ENCODE measurements around the gene FATE1. TPM values are rescaled to one million over a fixed set of nuclear protein-coding genes. Genes with fewer than 3 reads are reported as not detected.

FATE1 gene
- total and polyA plus RNA-seq, 2 of the 13 experiments (the other 11 are each of a cell fraction or from before 2014, with no cell fraction given), result not detected

- TF ChIP-seq KLF15 (CRISPR knock-in tag; IDR thresholded peaks at IDR 0.05; ENCODE audit: borderline replicate concordance) (no peak), SKI (IDR thresholded peaks at IDR 0.05; ENCODE audit: partially characterized antibody) (no peak), ZNF33B (CRISPR knock-in tag; IDR thresholded peaks at IDR 0.05) (no peak)
- no peaks in the 10 kb centered on the region for H3K79me2 ChIP-seq (ENCODE audit: insufficient read depth, low read length)
- no peaks in the 10 kb centered on the region for H3K36me3 ChIP-seq (replicated peaks in 1 of 2; ENCODE audit: control insufficient read depth in 1 of 2, insufficient read depth in 2 of 2, low read length in 2 of 2)
- POLR2A ChIA-PET, result no interaction called here
- FAIRE-seq (no peak), ATAC-seq (no peak), DNase-seq (ENCODE audit: low spot score) (no peak)
- in situ Hi-C loops (cut with HindIII; ENCODE audit: extremely low pct_ligation_motif_present, low pct_unique_long_range_greater_than_20kb) (loop anchor here (5.0 to 25.0 kb wide), 2 partner anchors 168 to 528 kb away; no protein-coding TSS in a partner anchor), intact Hi-C loops (cut with micrococcal nuclease; ENCODE audit: unreplicated experiment) (no loop called here)
- 56% methylated on average over 3 of the region's 5 CpGs for WGBS (ENCODE audit: low lambda C conversion rate)
- no peak overlapping the region for H3K9ac ChIP-seq (ENCODE audit: insufficient read depth, low read depth, low read length)
- H4K20me1 ChIP-seq (ENCODE audit: insufficient read depth, low read length), result no peaks in the 10 kb centered on the region
- H3K4me3 ChIP-seq (replicated peaks in 1 of 3; ENCODE audit: insufficient read depth in 1 of 3, low read depth in 2 of 3, low read length in 3 of 3), result no peak overlapping the region
- H3K27ac ChIP-seq (ENCODE audit: extremely low read length, insufficient read depth, low read length), result no peak overlapping the region
- no peak overlapping the region for H3K4me2 ChIP-seq (ENCODE audit: low read depth, low read length)
- H3K4me1 ChIP-seq (ENCODE audit: insufficient read depth, low read length), result no peaks in the 10 kb centered on the region
- H2AFZ ChIP-seq (ENCODE audit: low read length), result no peak overlapping the region
- no peaks in the 10 kb centered on the region for H3K27me3 ChIP-seq (ENCODE audit: control insufficient read depth in 1 of 2, insufficient read depth in 2 of 2, low read length in 2 of 2)
- no TSS peak for BruUV-seq (replicated peaks)
- CTCF ChIA-PET (ENCODE audit: low intra/inter-chr PET ratio, low total read pairs), result interaction anchor here (2.0 kb wide), 1 partner anchor 528 kb away, joined by 24 read pairs; no protein-coding TSS in a partner anchor
- no peaks in the 10 kb centered on the region for H3K9me3 ChIP-seq (ENCODE audit: low read length)
Observed at GRCh38 chrX:151679798-151680402, 35.9 kb upstream of the FATE1 start.

GRCh38 chrX:151680805-151681204, 35.0 kb upstream of the FATE1 start:
- Histone ChIP-seq H3K27ac (ENCODE audit: extremely low read length, insufficient read depth, low read length) (no peak overlapping the region), H3K9ac (ENCODE audit: insufficient read depth, low read depth, low read length) (no peak overlapping the region), H4K20me1 (ENCODE audit: insufficient read depth, low read length) (no peaks in the 10 kb centered on the region), H3K4me2 (ENCODE audit: low read depth, low read length) (no peak overlapping the region), H3K27me3 (ENCODE audit: control insufficient read depth in 1 of 2, insufficient read depth in 2 of 2, low read length in 2 of 2) (no peaks in the 10 kb centered on the region), H3K4me3 (replicated peaks in 1 of 3; ENCODE audit: insufficient read depth in 1 of 3, low read depth in 2 of 3, low read length in 3 of 3) (no peak overlapping the region), H2AFZ (ENCODE audit: low read length) (no peak overlapping the region), H3K79me2 (ENCODE audit: insufficient read depth, low read length) (no peaks in the 10 kb centered on the region), H3K4me1 (ENCODE audit: insufficient read depth, low read length) (no peaks in the 10 kb centered on the region), H3K9me3 (ENCODE audit: low read length) (no peaks in the 10 kb centered on the region), H3K36me3 (replicated peaks in 1 of 2; ENCODE audit: control insufficient read depth in 1 of 2, insufficient read depth in 2 of 2, low read length in 2 of 2) (no peaks in the 10 kb centered on the region)
- ATAC-seq (peak; percentile 87), DNase-seq (ENCODE audit: low spot score) (peak; percentile 45), FAIRE-seq (peak; percentile 97)
- ChIA-PET POLR2A (no interaction called here), CTCF (ENCODE audit: low intra/inter-chr PET ratio, low total read pairs) (interaction anchor here (0.7 to 2.0 kb wide), 2 partner anchors 175 to 529 kb away, joined by 5 to 24 read pairs; no protein-coding TSS in a partner anchor)
- intact Hi-C loops (cut with micrococcal nuclease; ENCODE audit: unreplicated experiment), result loop anchor here (1.0 kb wide), 1 partner anchor 175 kb away; no protein-coding TSS in a partner anchor
- no TSS peak for BruUV-seq (replicated peaks)
- in situ Hi-C loops (cut with HindIII; ENCODE audit: extremely low pct_ligation_motif_present, low pct_unique_long_range_greater_than_20kb), result loop anchor here (5.0 to 25.0 kb wide), 2 partner anchors 169 to 529 kb away; no protein-coding TSS in a partner anchor
- no CpG with 5 or more reads among the region's 4 CpGs for WGBS (ENCODE audit: low lambda C conversion rate)
- TF ChIP-seq ZNF784 (CRISPR knock-in tag; IDR thresholded peaks at IDR 0.05; ENCODE audit: borderline replicate concordance), result no peak
- TF ChIP-seq ELF1 (CRISPR knock-in tag; IDR thresholded peaks at IDR 0.05), result no peak
- TF ChIP-seq NFE2 (CRISPR knock-in tag; IDR thresholded peaks at IDR 0.05), result no peak
- TF ChIP-seq SMC3 (IDR thresholded peaks at IDR 0.05; ENCODE audit: low read length), result peak; percentile 85
- no peak for TF ChIP-seq MEF2D (CRISPR knock-in tag; IDR thresholded peaks at IDR 0.05)
- TF ChIP-seq YEATS4 (CRISPR knock-in tag; IDR thresholded peaks at IDR 0.05; ENCODE audit: borderline replicate concordance), result no peak
- TF ChIP-seq TOE1 (CRISPR knock-in tag; IDR thresholded peaks at IDR 0.05), result no peak
- no peak for TF ChIP-seq MYC (CRISPR knock-in tag; IDR thresholded peaks at IDR 0.05; ENCODE audit: borderline replicate concordance)
- no peak for TF ChIP-seq NFYC (CRISPR knock-in tag; IDR thresholded peaks at IDR 0.05)
- TF ChIP-seq ZNF335 (CRISPR knock-in tag; IDR thresholded peaks at IDR 0.05), result no peak
- no peak for TF ChIP-seq ATF1 (CRISPR knock-in tag; IDR thresholded peaks at IDR 0.05)
- TF ChIP-seq SIX4 (CRISPR knock-in tag; IDR thresholded peaks at IDR 0.05), result no peak
- no peak for TF ChIP-seq MXD4 (CRISPR knock-in tag; IDR thresholded peaks at IDR 0.05)
- TF ChIP-seq ZNF749 (CRISPR knock-in tag; IDR thresholded peaks at IDR 0.05; ENCODE audit: borderline replicate concordance), result no peak
- TF ChIP-seq ZNF543 (CRISPR knock-in tag; IDR thresholded peaks at IDR 0.05), result no peak
